H1 (cell line): ENCODE measurements around the gene CCBE1. TPM values are rescaled to one million over a fixed set of nuclear protein-coding genes. Genes with fewer than 3 reads are reported as not detected.

Experiments used
- JUND ChIP-seq: IDR thresholded peaks from 2 replicates; pipeline ENCODE4 v1.6.1; 2011; ENCODE audit warnings: mild to moderate bottlenecking, improper control_type of control experiment, low read length
- polyA plus RNA-seq, 7 experiments: library from polyadenylated mRNA; depleted of rRNA in 3 of 7; stranded (reverse) in 5 of 7; unstranded in 2 of 7; fragments of >200 nt in 5 of 7; fragments of 200-250 nt in 2 of 7; gene quantifications; 1 replicate in 5 of 7; 2 replicates in 1 of 7; 4 replicates in 1 of 7; pipeline versions ENCODE4 v1.2.1 to v1.2.3, GENCODE V29; 2011 to 2013; ENCODE audit warnings: missing spikeins in 2 of 7, mixed read lengths in 2 of 7
- total RNA-seq: library from RNA; stranded (reverse); fragmentation: NEBNext Ultra II Directional; extraction: Animal tissue kit (Norgen Biotek cat#: 25700); gene quantifications from 2 replicates; pipeline ENCODE4 v1.2.1, GENCODE V29; 2021
- TF ChIP-seq, protein P1 (sequence below), 3 experiments: IDR thresholded peaks; 1 replicate in 2 of 3; 2 replicates in 1 of 3; pipeline versions ENCODE4 v1.5.1 to v1.6.1; 2011; ENCODE audit warnings: low read length in 3 of 3, mild to moderate bottlenecking in 3 of 3, inconsistent platforms in 2 of 3, low read depth in 1 of 3, moderate library complexity in 1 of 3; ENCODE audit not compliant: insufficient read depth in 1 of 3; ENCODE audit errors: control extremely low read depth in 1 of 3

Gene CCBE1
- total and polyA plus RNA-seq, 2 of the 8 experiments (the other 6 are each of a cell fraction or from before 2014, with no cell fraction given): 2.1 to 2.6 TPM

- TF ChIP-seq, protein P1, sequence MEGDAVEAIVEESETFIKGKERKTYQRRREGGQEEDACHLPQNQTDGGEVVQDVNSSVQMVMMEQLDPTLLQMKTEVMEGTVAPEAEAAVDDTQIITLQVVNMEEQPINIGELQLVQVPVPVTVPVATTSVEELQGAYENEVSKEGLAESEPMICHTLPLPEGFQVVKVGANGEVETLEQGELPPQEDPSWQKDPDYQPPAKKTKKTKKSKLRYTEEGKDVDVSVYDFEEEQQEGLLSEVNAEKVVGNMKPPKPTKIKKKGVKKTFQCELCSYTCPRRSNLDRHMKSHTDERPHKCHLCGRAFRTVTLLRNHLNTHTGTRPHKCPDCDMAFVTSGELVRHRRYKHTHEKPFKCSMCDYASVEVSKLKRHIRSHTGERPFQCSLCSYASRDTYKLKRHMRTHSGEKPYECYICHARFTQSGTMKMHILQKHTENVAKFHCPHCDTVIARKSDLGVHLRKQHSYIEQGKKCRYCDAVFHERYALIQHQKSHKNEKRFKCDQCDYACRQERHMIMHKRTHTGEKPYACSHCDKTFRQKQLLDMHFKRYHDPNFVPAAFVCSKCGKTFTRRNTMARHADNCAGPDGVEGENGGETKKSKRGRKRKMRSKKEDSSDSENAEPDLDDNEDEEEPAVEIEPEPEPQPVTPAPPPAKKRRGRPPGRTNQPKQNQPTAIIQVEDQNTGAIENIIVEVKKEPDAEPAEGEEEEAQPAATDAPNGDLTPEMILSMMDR (IDR thresholded peaks at IDR 0.05; ENCODE audit: control extremely low read depth in 1 of 3, insufficient read depth in 1 of 3, low read depth in 1 of 3, low read length in 3 of 3): no peak
- TF ChIP-seq JUND: no peak
These were observed 50.3 kb downstream of the CCBE1 start (continued) for GRCh38 chr18:59646963-59647307.
